Ishikawa (cell line): ENCODE results near the gene GPR32.

Experiments used
- CEBPB ChIP-seq: IDR thresholded peaks from 2 replicates; pipeline ENCODE4 v1.6.1; 2012
- EP300 ChIP-seq: IDR thresholded peaks from 2 replicates; pipeline ENCODE4 v1.6.1; 2012; ENCODE audit warnings: borderline replicate concordance

DNA sequence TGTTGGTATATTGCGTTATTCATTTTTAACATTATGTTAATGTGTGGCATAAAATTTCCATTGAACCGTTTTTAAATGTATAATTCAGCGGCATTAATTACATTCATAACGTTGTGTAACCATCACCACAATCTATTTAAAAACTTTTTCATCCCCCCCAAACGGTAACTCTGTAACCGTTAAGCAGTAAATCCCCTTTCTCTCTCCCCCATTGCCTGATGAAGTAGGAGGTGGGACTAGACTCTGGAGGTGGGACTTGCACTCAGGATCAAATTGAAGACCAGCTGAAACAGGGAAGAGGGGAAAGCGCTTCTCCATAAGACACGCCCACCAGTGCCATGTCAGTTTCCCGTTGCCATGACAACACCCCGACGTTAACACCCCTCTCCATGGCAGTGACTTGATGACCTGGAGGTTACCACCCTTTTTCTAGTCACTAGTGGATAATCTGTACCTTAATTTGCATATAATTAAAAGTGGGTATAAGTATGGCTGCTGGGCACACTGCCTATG lies 30.3 kb upstream of the GPR32 start:
- TF ChIP-seq EP300 (no peak), CEBPB (no peak)
